GM18867 (cell line): ENCODE data around the gene CRMP1.

Experiments
- ATAC-seq: cut with Tn5 transposase; IDR thresholded peaks from one replicate; pipeline ENCODE4 v1.9.1; 2021; ENCODE audit warnings: mild to moderate bottlenecking, moderate library complexity; ENCODE audit not compliant: unreplicated experiment

The CRMP1 gene

GRCh38 chr4:5890063-5890727 lies 2.7 kb downstream of the CRMP1 start:
- ATAC-seq: no peak

- ATAC-seq: no peak
These were observed 3.7 kb downstream of the CRMP1 start for GRCh38 chr4:5889002-5889696.

- ATAC-seq: no peak
These were observed 4.5 kb downstream of the CRMP1 start for GRCh38 chr4:5888222-5889001.

- no peak for ATAC-seq
These were observed 5.3 kb downstream of the CRMP1 start for GRCh38 chr4:5887361-5888221.

- no peak for ATAC-seq
These were observed 5.9 kb downstream of the CRMP1 start for GRCh38 chr4:5887011-5887360.

GRCh38 chr4:5885733-5886132 lies 7.2 kb downstream of the CRMP1 start:
- ATAC-seq: no peak

- ATAC-seq: no peak
These were observed 8.1 kb downstream of the CRMP1 start for GRCh38 chr4:5884796-5885195.

GRCh38 chr4:5883916-5884315 lies 9.0 kb downstream of the CRMP1 start:
- no peak for ATAC-seq

- no peak for ATAC-seq
These were observed 9.9 kb downstream of the CRMP1 start for GRCh38 chr4:5882947-5883346.

- ATAC-seq: no peak
These were observed 11.5 kb downstream of the CRMP1 start for GRCh38 chr4:5881340-5881739.

- ATAC-seq: no peak
These were observed 14.5 kb downstream of the CRMP1 start for GRCh38 chr4:5878359-5878758.

GRCh38 chr4:5877392-5877791 lies 15.5 kb downstream of the CRMP1 start:
- no peak for ATAC-seq

- ATAC-seq: no peak
These were observed 18.0 kb downstream of the CRMP1 start for GRCh38 chr4:5874811-5875449.

GRCh38 chr4:5870701-5871100 lies 22.2 kb downstream of the CRMP1 start:
- no peak for ATAC-seq

- ATAC-seq: no peak
These were observed 22.8 kb downstream of the CRMP1 start for GRCh38 chr4:5869966-5870619.

- ATAC-seq: no peak
These were observed 25.0 kb downstream of the CRMP1 start for GRCh38 chr4:5867866-5868265.

- ATAC-seq: no peak
These were observed 25.8 kb downstream of the CRMP1 start for GRCh38 chr4:5866841-5867813.

GRCh38 chr4:5865896-5866599 lies 26.8 kb downstream of the CRMP1 start:
- no peak for ATAC-seq
